IMR-90 (cell line): ENCODE data around the gene LAMA2.

Source experiments
- CEBPB ChIP-seq: IDR thresholded peaks from 2 replicates; pipeline ENCODE4 v1.6.1; 2012; ENCODE audit warnings: low read depth, low read length, improper control_type of control experiment
- MAFK ChIP-seq: IDR thresholded peaks from 2 replicates; pipeline ENCODE4 v1.6.1; 2012; ENCODE audit warnings: low read depth, low read length, improper control_type of control experiment
- POLR2A ChIP-seq: IDR thresholded peaks from 2 replicates; pipeline ENCODE4 v1.6.1; 2012; ENCODE audit warnings: mild to moderate bottlenecking, low read depth, low read length
- TF ChIP-seq, protein P1 (sequence below): conservative IDR thresholded peaks from 2 replicates; pipeline ENCODE4 v1.5.1; 2012; ENCODE audit warnings: mild to moderate bottlenecking, low read depth, low read length, improper control_type of control experiment
- TF ChIP-seq, protein P2 (sequence below): fragments of 150-350 bp; IDR thresholded peaks from 2 replicates; pipeline ENCODE4 v1.6.1; 2016; ENCODE audit warnings: low read depth, mild to moderate bottlenecking, low read length, moderate library complexity, borderline replicate concordance

DNA sequence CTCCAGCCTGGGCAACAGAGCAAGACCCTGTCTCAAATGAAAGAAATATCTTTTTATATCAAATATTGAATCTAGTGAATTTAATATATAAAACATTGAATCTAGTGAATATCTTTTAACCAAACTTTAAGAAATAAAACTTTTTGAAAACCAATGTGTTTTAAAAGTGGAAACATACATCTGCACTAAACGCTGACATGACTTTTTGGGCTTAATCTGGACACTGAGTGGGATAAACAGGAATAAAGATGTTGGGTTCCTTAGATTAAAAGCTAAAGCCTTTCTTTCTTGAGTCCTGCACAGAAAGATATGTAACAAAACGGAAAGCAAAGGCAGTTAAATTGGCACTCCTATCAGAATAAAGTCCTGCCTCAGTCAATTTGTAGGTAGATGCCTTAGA, 636.8 kb downstream of the LAMA2 start:
- TF ChIP-seq MAFK (0 out of 2 replicates have a peak, but pooled peaks have one; percentile 44), POLR2A (no peak), CEBPB (no peak)
- TF ChIP-seq, protein P1, sequence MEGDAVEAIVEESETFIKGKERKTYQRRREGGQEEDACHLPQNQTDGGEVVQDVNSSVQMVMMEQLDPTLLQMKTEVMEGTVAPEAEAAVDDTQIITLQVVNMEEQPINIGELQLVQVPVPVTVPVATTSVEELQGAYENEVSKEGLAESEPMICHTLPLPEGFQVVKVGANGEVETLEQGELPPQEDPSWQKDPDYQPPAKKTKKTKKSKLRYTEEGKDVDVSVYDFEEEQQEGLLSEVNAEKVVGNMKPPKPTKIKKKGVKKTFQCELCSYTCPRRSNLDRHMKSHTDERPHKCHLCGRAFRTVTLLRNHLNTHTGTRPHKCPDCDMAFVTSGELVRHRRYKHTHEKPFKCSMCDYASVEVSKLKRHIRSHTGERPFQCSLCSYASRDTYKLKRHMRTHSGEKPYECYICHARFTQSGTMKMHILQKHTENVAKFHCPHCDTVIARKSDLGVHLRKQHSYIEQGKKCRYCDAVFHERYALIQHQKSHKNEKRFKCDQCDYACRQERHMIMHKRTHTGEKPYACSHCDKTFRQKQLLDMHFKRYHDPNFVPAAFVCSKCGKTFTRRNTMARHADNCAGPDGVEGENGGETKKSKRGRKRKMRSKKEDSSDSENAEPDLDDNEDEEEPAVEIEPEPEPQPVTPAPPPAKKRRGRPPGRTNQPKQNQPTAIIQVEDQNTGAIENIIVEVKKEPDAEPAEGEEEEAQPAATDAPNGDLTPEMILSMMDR: no peak
- TF ChIP-seq, protein P2, sequence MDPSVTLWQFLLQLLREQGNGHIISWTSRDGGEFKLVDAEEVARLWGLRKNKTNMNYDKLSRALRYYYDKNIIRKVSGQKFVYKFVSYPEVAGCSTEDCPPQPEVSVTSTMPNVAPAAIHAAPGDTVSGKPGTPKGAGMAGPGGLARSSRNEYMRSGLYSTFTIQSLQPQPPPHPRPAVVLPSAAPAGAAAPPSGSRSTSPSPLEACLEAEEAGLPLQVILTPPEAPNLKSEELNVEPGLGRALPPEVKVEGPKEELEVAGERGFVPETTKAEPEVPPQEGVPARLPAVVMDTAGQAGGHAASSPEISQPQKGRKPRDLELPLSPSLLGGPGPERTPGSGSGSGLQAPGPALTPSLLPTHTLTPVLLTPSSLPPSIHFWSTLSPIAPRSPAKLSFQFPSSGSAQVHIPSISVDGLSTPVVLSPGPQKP: no peak
